ENCODE measurements around the gene SEMA3B. TPM values are rescaled to one million over a fixed set of nuclear protein-coding genes. Genes with fewer than 3 reads are reported as not detected.
A peak's percentile ranks its signal among the peaks of the same experiment; 100 is the strongest.

Gene SEMA3B
- polyA plus RNA-seq, 1 donor (not counting 4 experiments of a cell fraction or from before 2014, with no cell fraction given): 0.58 TPM

DNA sequence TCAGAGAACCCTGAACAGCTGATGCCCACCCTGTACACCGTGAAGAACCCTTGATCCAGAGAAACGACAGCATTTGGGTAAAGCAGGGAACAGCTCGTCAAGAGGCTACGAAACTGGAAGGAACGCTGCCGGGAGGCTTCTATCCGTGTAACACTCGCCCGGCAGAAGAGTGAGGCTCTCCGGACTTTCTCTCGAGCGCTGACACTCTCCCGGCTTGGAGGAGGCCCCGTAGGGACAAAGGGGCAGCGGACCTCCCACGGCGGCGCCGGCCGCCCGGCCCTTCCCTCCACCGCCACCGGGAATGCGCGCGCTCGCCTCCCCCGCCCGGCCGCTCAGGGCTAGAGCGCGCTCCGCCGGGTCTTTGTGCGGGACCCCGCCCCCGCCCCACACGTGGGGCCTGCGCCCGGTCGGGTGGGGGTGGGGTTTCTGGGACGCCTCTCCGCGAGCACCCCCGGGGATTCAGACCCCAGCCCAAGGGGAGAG, 51.9 kb downstream of the SEMA3B start:
- Histone ChIP-seq H3K4me3 (ENCODE audit: control insufficient read depth in 2 of 3, extremely low read depth in 1 of 3, insufficient read depth in 2 of 3, low read depth in 1 of 3, low read length in 3 of 3) (peak overlapping the region; percentile 52 to 89 (median 84)), H2AFZ (ENCODE audit: control insufficient read depth, low read length) (peak overlapping the region; percentile 33), H3K79me2 (ENCODE audit: control insufficient read depth, insufficient read depth, low read length) (peaks cover 33% of the 10 kb centered on the region), H3K27me3 (ENCODE audit: control insufficient read depth, extremely low read depth, insufficient read depth, low read length) (no peaks in the 10 kb centered on the region), H3K27ac (ENCODE audit: control insufficient read depth, insufficient read depth, low read length) (peak overlapping the region; percentile 99), H3K9me1 (ENCODE audit: control insufficient read depth, extremely low read depth, insufficient read depth, low read length) (peaks cover 3% of the 10 kb centered on the region), H3K4me2 (ENCODE audit: control insufficient read depth, extremely low read depth, insufficient read depth, low read depth, low read length) (peak overlapping the region; percentile 99), H3K36me3 (ENCODE audit: control insufficient read depth in 2 of 2, extremely low read depth in 1 of 2, insufficient read depth in 2 of 2, low read length in 2 of 2) (peaks cover 18 to 36% of the 10 kb centered on the region in 2 experiments), H3K4me1 (ENCODE audit: control insufficient read depth, extremely low read depth, insufficient read depth, low read length) (peaks cover 45% of the 10 kb centered on the region), H4K20me1 (ENCODE audit: control insufficient read depth, extremely low read depth, insufficient read depth, low read length) (no peaks in the 10 kb centered on the region), H3K9ac (ENCODE audit: control insufficient read depth, extremely low read depth, insufficient read depth, low read length) (peak overlapping the region; percentile 98), H3K9me3 (ENCODE audit: control insufficient read depth, low read depth, low read length) (no peaks in the 10 kb centered on the region)
- FAIRE-seq: no peak
- no peak for TF ChIP-seq CTCF (optimal IDR thresholded peaks at IDR 0.05 in 1 of 3, IDR thresholded peaks at IDR 0.05 in 1 of 3, conservative IDR thresholded peaks at IDR 0.05 in 1 of 3; ENCODE audit: extremely low read depth in 1 of 3, insufficient read depth in 2 of 3, low read length in 3 of 3)
- TF ChIP-seq EZH2 (IDR thresholded peaks at IDR 0.05; ENCODE audit: low read length): no peak
- no peak for DNase-seq (ENCODE audit: low read depth, low spot score)
- dilution Hi-C loops (cut with MboI; ENCODE audit: extremely low pct_ligation_motif_present, low sequenced_read_pairs): no loop called here

DNA sequence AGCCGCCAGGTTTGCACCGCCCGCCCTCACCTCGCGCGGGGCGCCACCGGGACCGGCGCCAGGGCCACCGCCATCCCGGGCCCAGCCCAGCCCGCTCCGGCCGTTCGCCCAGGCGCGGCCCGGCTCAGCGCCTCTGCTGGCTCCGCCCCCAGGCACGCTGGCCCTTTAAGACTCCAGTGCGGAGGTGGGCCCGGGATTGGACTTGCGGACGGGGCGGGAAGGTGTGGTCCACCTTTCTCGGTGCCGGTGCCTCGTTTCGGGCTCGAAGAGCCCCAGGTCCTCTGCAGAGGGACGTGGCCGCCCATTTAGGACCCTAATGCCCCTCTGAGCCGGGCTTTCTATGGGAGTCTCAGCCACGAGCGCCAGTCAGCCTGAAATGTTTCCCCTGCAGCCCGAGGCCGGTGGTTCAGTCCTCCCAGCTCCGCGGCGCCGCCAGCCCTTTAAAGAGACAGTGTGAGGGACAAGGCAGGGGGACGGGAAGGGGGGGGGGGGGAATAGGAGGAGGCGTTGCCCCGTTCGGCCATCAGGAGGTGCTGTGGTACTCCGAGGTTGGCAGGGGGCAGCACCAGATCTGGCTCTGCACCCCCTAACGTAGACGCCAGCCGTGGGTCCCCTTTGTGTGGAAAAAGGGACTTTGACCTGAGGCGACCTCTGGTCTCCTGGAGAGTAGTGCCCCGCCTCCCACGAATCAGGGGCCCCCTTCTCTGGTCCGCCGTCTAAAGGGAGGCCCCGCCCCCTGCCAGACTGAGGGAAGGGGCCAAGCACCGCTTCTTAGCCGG, 52.6 kb downstream of the SEMA3B start:
- peak; percentile 49 for FAIRE-seq
- H3K4me1 ChIP-seq (ENCODE audit: control insufficient read depth, extremely low read depth, insufficient read depth, low read length): peaks cover 39% of the 10 kb centered on the region
- dilution Hi-C loops (cut with MboI; ENCODE audit: extremely low pct_ligation_motif_present, low sequenced_read_pairs): no loop called here

More for the DNA sequence above, 52.6 kb downstream of the SEMA3B start:
- Histone ChIP-seq H3K36me3 (ENCODE audit: control insufficient read depth in 2 of 2, extremely low read depth in 1 of 2, insufficient read depth in 2 of 2, low read length in 2 of 2) (peaks cover 22 to 36% of the 10 kb centered on the region in 2 experiments), H3K9me1 (ENCODE audit: control insufficient read depth, extremely low read depth, insufficient read depth, low read length) (peaks cover 3% of the 10 kb centered on the region), H3K9ac (ENCODE audit: control insufficient read depth, extremely low read depth, insufficient read depth, low read length) (peak overlapping the region; percentile 98), H3K4me2 (ENCODE audit: control insufficient read depth, extremely low read depth, insufficient read depth, low read depth, low read length) (peak overlapping the region; percentile 99), H3K27ac (ENCODE audit: control insufficient read depth, insufficient read depth, low read length) (peak overlapping the region; percentile 99), H3K79me2 (ENCODE audit: control insufficient read depth, insufficient read depth, low read length) (peaks cover 37% of the 10 kb centered on the region), H4K20me1 (ENCODE audit: control insufficient read depth, extremely low read depth, insufficient read depth, low read length) (no peaks in the 10 kb centered on the region), H3K4me3 (ENCODE audit: control insufficient read depth in 2 of 3, extremely low read depth in 1 of 3, insufficient read depth in 2 of 3, low read depth in 1 of 3, low read length in 3 of 3) (peak overlapping the region; percentile 52 to 89 (median 84)), H2AFZ (ENCODE audit: control insufficient read depth, low read length) (peak overlapping the region; percentile 96), H3K9me3 (ENCODE audit: control insufficient read depth, low read depth, low read length) (no peaks in the 10 kb centered on the region), H3K27me3 (ENCODE audit: control insufficient read depth, extremely low read depth, insufficient read depth, low read length) (no peaks in the 10 kb centered on the region)
- TF ChIP-seq EZH2 (IDR thresholded peaks at IDR 0.05; ENCODE audit: low read length) (no peak), CTCF (optimal IDR thresholded peaks at IDR 0.05 in 1 of 3, IDR thresholded peaks at IDR 0.05 in 1 of 3, conservative IDR thresholded peaks at IDR 0.05 in 1 of 3; ENCODE audit: extremely low read depth in 1 of 3, insufficient read depth in 2 of 3, low read length in 3 of 3) (peak in 1 of 3 experiments; percentile 38)
- DNase-seq (ENCODE audit: low read depth, low spot score): no peak

Measured in keratinocyte (primary cell).